GM12878 (cell line): ENCODE measurements around the gene SLC39A2. TPM values are rescaled to one million over a fixed set of nuclear protein-coding genes. Genes with fewer than 3 reads are reported as not detected.

Source experiments
- ATAC-seq: fragments of 200-7000 bp; cut with Tn5 transposase; 3 replicates; pipeline ENCODE4 v1.9.1; 2020; ENCODE audit warnings: mild to moderate bottlenecking, moderate library complexity
- BruUV-seq: library from RNA; stranded (reverse); fragments of 400-500 nt; replicated peaks from 2 replicates; lab custom pipeline; 2021; lab: Mats Ljungman, UMichigan
- CTCF ChIA-PET: fragments of 300-600 bp; sonication (Branson Sonifier 250); formaldehyde crosslinking; extraction: SDS; loops from one replicate; lab custom pipeline; 2021; ENCODE audit warnings: inconsistent platforms; lab: Yijun Ruan, JAX
- POLR2A ChIA-PET: fragments of 350-600 bp; formaldehyde crosslinking; extraction: SDS; loops from one replicate; lab custom pipeline; 2021; ENCODE audit warnings: inconsistent platforms; lab: Charles Lee
- RAD21 ChIA-PET: fragments of 300-600 bp; sonication (Branson Sonifier 250); formaldehyde crosslinking; loops from one replicate; lab custom pipeline; 2023; ENCODE audit warnings: antibody characterized with exemption; ENCODE audit not compliant: unreplicated experiment; lab: Charles Lee
- SMC1A ChIA-PET: fragments of 300-600 bp; sonication (Branson Sonifier 250); formaldehyde crosslinking; loops from one replicate; lab custom pipeline; 2023; ENCODE audit not compliant: unreplicated experiment, uncharacterized antibody; lab: Charles Lee
- DNase-seq: peaks from one replicate; pipeline ENCODE4 v3.0.0-alpha.2; 2011; ENCODE audit warnings: low read depth, low spot score
- FAIRE-seq: peaks from 3 replicates; lab custom pipeline; 2011; peaks lifted over from hg19 to GRCh38; lab: Jason Lieb, UNC
- H2AFZ ChIP-seq: 2 replicates; pipeline ENCODE4 v1.6.0; 2011; ENCODE audit warnings: low read depth, low read length, control low read depth; ENCODE audit not compliant: control insufficient read depth
- H3K27ac ChIP-seq: 2 replicates; pipeline ENCODE4 v1.5.1; 2011; ENCODE audit warnings: control low read depth; ENCODE audit not compliant: control insufficient read depth, insufficient read depth
- H3K27me3 ChIP-seq, 2 experiments: replicated peaks in 1 of 2; 2 replicates each; pipeline versions ENCODE4 v1.6.0 to v1.6.1; 2011; ENCODE audit warnings: low read length in 1 of 2; ENCODE audit not compliant: control insufficient read depth in 2 of 2, insufficient read depth in 2 of 2
- H3K36me3 ChIP-seq, 2 experiments: 2 replicates each; pipeline ENCODE4 v1.5.1; 2011; ENCODE audit warnings: low read length in 1 of 2; ENCODE audit not compliant: control insufficient read depth in 2 of 2, insufficient read depth in 2 of 2
- H3K4me1 ChIP-seq: 2 replicates; pipeline ENCODE4 v1.6.1; 2011; ENCODE audit warnings: mild to moderate bottlenecking, low read length, moderate library complexity, mixed read lengths; ENCODE audit not compliant: control insufficient read depth, insufficient read depth
- H3K4me2 ChIP-seq: 2 replicates; pipeline ENCODE4 v1.6.0; 2011; ENCODE audit warnings: control low read depth; ENCODE audit not compliant: control insufficient read depth, insufficient read depth
- H3K4me3 ChIP-seq: fragments of 200-600 bp; sonication (generic); 2 replicates; pipeline ENCODE4 v1.5.1; 2016
- H3K79me2 ChIP-seq: 2 replicates; pipeline ENCODE4 v1.6.0; 2011; ENCODE audit warnings: low read length; ENCODE audit not compliant: control insufficient read depth, insufficient read depth
- H3K9ac ChIP-seq: 2 replicates; pipeline ENCODE4 v1.8.0; 2011; ENCODE audit warnings: low read length, control low read depth, mixed read lengths; ENCODE audit not compliant: control insufficient read depth, insufficient read depth
- H3K9me3 ChIP-seq: replicated peaks from 3 replicates; pipeline ENCODE4 v1.5.1; 2011; ENCODE audit warnings: mild to moderate bottlenecking, low read length; ENCODE audit not compliant: control insufficient read depth, insufficient read depth
- H4K20me1 ChIP-seq: 2 replicates; pipeline ENCODE4 v1.6.0; 2011; ENCODE audit not compliant: control insufficient read depth, insufficient read depth
- CHD4 ChIP-seq: fragments of 200-600 bp; sonication (generic); IDR thresholded peaks from 2 replicates; pipeline ENCODE4 v1.6.1; 2016; ENCODE audit warnings: mild to moderate bottlenecking
- ETV6 ChIP-seq, 2 experiments: fragments of 450-650 bp in 1 of 2; IDR thresholded peaks in 1 of 2; conservative IDR thresholded peaks in 1 of 2; 2 replicates each; pipeline ENCODE4 v1.6.1; 2014; ENCODE audit warnings: antibody characterized with exemption in 1 of 2, borderline replicate concordance in 1 of 2, low read depth in 1 of 2, mild to moderate bottlenecking in 1 of 2, moderate library complexity in 1 of 2
- FOXM1 ChIP-seq: IDR thresholded peaks from 2 replicates; pipeline ENCODE4 v1.6.1; 2012; ENCODE audit warnings: low read depth, mild to moderate bottlenecking, inconsistent platforms, low read length, moderate library complexity
- KLF5 ChIP-seq: fragments of 450-650 bp; IDR thresholded peaks from 2 replicates; pipeline ENCODE4 v1.6.1; 2014; ENCODE audit warnings: mild to moderate bottlenecking; ENCODE audit not compliant: partially characterized antibody
- MTA2 ChIP-seq: fragments of 450-650 bp; IDR thresholded peaks from 2 replicates; pipeline ENCODE4 v1.6.1; 2016; ENCODE audit warnings: low read depth, mild to moderate bottlenecking, moderate library complexity
- POLR2A ChIP-seq: IDR thresholded peaks from 2 replicates; pipeline ENCODE4 v1.6.1; 2011; ENCODE audit warnings: low read depth, mild to moderate bottlenecking, low read length
- RBBP5 ChIP-seq: fragments of 200-600 bp; sonication (generic); conservative IDR thresholded peaks from 2 replicates; pipeline ENCODE4 v1.6.1; 2016
- REST ChIP-seq: IDR thresholded peaks from 2 replicates; pipeline ENCODE4 v1.6.1; 2012; ENCODE audit warnings: mild to moderate bottlenecking, low read depth, low read length
- WGBS: methylation state at CpG from one replicate; pipeline ENCODE4 v1.1.6; 2016; ENCODE audit warnings: low lambda C conversion rate; ENCODE audit not compliant: insufficient replicate concordance, insufficient coverage; ENCODE audit errors: missing lambda C conversion rate; 5-methylcytosine and 5-hydroxymethylcytosine counted together
- in situ Hi-C: fragments of 300-500 bp; cut with MboI; formaldehyde crosslinking; loops from 9 replicates; pipeline ENCODE4 v1.14.3; 2018; ENCODE audit warnings: mixed read lengths
- intact Hi-C: fragments of 100-400 bp; cut with micrococcal nuclease; formaldehyde crosslinking; loops from one replicate; pipeline ENCODE4 v1.14.2; 2022; ENCODE audit not compliant: unreplicated experiment
- polyA plus RNA-seq, 11 experiments: library from polyadenylated mRNA; depleted of rRNA in 4 of 11; unstranded in 6 of 11; stranded (reverse) in 5 of 11; fragments of >200 nt; fragmentation: Nextera tagmentation in 4 of 11; fragmentation: Illumina TruSeq in 1 of 11; extraction: Ambion mirVana in 4 of 11; extraction: Trizol in 1 of 11; gene quantifications; 1 replicate in 1 of 11; 2 replicates in 10 of 11; pipeline versions ENCODE4 v1.2.1 to v1.2.3, GENCODE V29; 2011 to 2016; ENCODE audit warnings: inconsistent platforms in 2 of 11, missing spikeins in 2 of 11, low read depth in 1 of 11
- total RNA-seq, 4 experiments: library from RNA; depleted of rRNA in 3 of 4; stranded (reverse); fragments of >200 nt in 3 of 4; fragmentation: Illumina TruSeq in 1 of 4; extraction: Trizol in 1 of 4; gene quantifications; 2 replicates each; pipeline versions ENCODE4 v1.2.1 to v1.2.3, GENCODE V29; 2013 to 2021
- TF ChIP-seq, protein P1 (sequence below): fragments of 450-650 bp; IDR thresholded peaks from 2 replicates; pipeline ENCODE4 v1.6.1; 2017; ENCODE audit warnings: mild to moderate bottlenecking, moderate library complexity

The SLC39A2 gene
- total and polyA plus RNA-seq, 10 of the 15 experiments (the other 5 are each of a cell fraction or from before 2014, with no cell fraction given): 0.06 to 0.14 (median 0.11) TPM; not detected in 6

GRCh38 chr14:21026274-21026987 is 27.3 kb downstream of the SLC39A2 start:
- H3K9ac ChIP-seq: no peak overlapping the region
- ChIA-PET POLR2A (interaction anchor here (0.6 kb wide), 1 partner anchor 178 kb away, joined by 4 read pairs; no protein-coding TSS in a partner anchor), CTCF (interaction anchor here (1.2 kb wide), 1 partner anchor 12 kb away, joined by 6 read pairs; no protein-coding TSS in a partner anchor), RAD21 (no interaction called here), SMC1A (interaction anchor here (1.6 kb wide), 1 partner anchor 12 kb away, joined by 3 read pairs; no protein-coding TSS in a partner anchor)
- no peak overlapping the region for H3K4me2 ChIP-seq
- no peaks in the 10 kb centered on the region for H3K9me3 ChIP-seq
- no peak for FAIRE-seq
- intact Hi-C loops: no loop called here
- no TSS peak for BruUV-seq
- no peak for DNase-seq
- peaks cover 15 to 23% of the 10 kb centered on the region in 2 experiments for H3K27me3 ChIP-seq
- no peaks in the 10 kb centered on the region for H3K79me2 ChIP-seq
- in situ Hi-C loops: no loop called here
- ATAC-seq: no peak
- WGBS: 46% methylated on average over 7 of the region's 7 CpGs
- no peak for TF ChIP-seq ETV6 (conservative IDR thresholded peaks at IDR 0.05 in 1 of 2, IDR thresholded peaks at IDR 0.05 in 1 of 2; ENCODE audit: borderline replicate concordance in 1 of 2, low read depth in 1 of 2)
- TF ChIP-seq POLR2A: no peak
- TF ChIP-seq FOXM1: no peak
- no peak for TF ChIP-seq CHD4
- H3K27ac ChIP-seq: no peak overlapping the region
- H4K20me1 ChIP-seq: no peaks in the 10 kb centered on the region
- no peaks in the 10 kb centered on the region for H3K36me3 ChIP-seq
- no peak overlapping the region for H2AFZ ChIP-seq
- H3K4me1 ChIP-seq: peaks cover 4% of the 10 kb centered on the region; the same call in 1 of the 2 replicates
- H3K4me3 ChIP-seq: no peak overlapping the region

DNA sequence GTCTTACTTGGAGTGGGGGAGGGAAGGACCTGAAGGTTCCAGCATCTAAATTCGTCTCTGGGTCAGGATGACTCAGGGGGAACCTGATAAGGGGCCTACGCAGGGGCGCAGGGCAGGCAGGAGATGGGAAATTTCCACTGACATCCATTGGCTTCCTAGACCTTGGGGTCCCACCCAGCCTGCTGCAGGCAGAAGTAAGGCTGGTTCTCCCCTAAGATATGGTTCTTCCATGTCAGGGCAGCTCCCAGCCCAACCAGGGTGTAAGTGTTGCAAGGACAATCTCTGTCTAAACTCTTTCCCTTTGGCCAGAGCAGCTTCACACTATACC is 27.9 kb downstream of the SLC39A2 start:
- ChIA-PET RAD21 (no interaction called here), POLR2A (no interaction called here), SMC1A (interaction anchor here (1.6 kb wide), 1 partner anchor 12 kb away, joined by 3 read pairs; no protein-coding TSS in a partner anchor), CTCF (interaction anchor here (0.9 to 1.2 kb wide), 2 partner anchors 12 to 78 kb away, joined by 3 to 6 read pairs; no protein-coding TSS in a partner anchor)
- Histone ChIP-seq H3K4me3 (no peak overlapping the region), H3K4me2 (no peak overlapping the region), H3K4me1 (peaks cover 4% of the 10 kb centered on the region; the same call in 1 of the 2 replicates), H3K9me3 (no peaks in the 10 kb centered on the region), H3K27ac (no peak overlapping the region), H4K20me1 (no peaks in the 10 kb centered on the region), H2AFZ (no peak overlapping the region), H3K27me3 (peaks cover 13 to 23% of the 10 kb centered on the region in 2 experiments), H3K79me2 (no peaks in the 10 kb centered on the region), H3K9ac (no peak overlapping the region), H3K36me3 (no peaks in the 10 kb centered on the region)
- intact Hi-C loops: no loop called here
- no peak for FAIRE-seq
- ATAC-seq: no peak
- in situ Hi-C loops: no loop called here
- 8% methylated on average over 3 of the region's 3 CpGs for WGBS
- no TSS peak for BruUV-seq
- no peak for DNase-seq
- TF ChIP-seq, protein P1, sequence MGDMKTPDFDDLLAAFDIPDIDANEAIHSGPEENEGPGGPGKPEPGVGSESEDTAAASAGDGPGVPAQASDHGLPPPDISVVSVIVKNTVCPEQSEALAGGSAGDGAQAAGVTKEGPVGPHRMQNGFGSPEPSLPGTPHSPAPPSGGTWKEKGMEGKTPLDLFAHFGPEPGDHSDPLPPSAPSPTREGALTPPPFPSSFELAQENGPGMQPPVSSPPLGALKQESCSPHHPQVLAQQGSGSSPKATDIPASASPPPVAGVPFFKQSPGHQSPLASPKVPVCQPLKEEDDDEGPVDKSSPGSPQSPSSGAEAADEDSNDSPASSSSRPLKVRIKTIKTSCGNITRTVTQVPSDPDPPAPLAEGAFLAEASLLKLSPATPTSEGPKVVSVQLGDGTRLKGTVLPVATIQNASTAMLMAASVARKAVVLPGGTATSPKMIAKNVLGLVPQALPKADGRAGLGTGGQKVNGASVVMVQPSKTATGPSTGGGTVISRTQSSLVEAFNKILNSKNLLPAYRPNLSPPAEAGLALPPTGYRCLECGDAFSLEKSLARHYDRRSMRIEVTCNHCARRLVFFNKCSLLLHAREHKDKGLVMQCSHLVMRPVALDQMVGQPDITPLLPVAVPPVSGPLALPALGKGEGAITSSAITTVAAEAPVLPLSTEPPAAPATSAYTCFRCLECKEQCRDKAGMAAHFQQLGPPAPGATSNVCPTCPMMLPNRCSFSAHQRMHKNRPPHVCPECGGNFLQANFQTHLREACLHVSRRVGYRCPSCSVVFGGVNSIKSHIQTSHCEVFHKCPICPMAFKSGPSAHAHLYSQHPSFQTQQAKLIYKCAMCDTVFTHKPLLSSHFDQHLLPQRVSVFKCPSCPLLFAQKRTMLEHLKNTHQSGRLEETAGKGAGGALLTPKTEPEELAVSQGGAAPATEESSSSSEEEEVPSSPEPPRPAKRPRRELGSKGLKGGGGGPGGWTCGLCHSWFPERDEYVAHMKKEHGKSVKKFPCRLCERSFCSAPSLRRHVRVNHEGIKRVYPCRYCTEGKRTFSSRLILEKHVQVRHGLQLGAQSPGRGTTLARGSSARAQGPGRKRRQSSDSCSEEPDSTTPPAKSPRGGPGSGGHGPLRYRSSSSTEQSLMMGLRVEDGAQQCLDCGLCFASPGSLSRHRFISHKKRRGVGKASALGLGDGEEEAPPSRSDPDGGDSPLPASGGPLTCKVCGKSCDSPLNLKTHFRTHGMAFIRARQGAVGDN: no peak
- TF ChIP-seq KLF5 (no peak), MTA2 (no peak), RBBP5 (no peak), REST (no peak)
